Stimulated activated CD8-positive, alpha-beta memory T cell treated with anti-CD3 and anti-CD28 coated beads, Interleukin-7, amount 100 ng/mL, for 1 hour (primary cell): Measurements from ENCODE around the gene MYO10.

Experiments used
- DNase-seq, 2 donors: peaks; one replicate each; pipeline ENCODE4 v3.0.0-alpha.2; 2020; ENCODE audit warnings: low read depth in 2 of 2

The MYO10 gene

GRCh38 chr5:16709691-16710433 lies 226.2 kb downstream of the MYO10 start:
- no peak for DNase-seq

DNA sequence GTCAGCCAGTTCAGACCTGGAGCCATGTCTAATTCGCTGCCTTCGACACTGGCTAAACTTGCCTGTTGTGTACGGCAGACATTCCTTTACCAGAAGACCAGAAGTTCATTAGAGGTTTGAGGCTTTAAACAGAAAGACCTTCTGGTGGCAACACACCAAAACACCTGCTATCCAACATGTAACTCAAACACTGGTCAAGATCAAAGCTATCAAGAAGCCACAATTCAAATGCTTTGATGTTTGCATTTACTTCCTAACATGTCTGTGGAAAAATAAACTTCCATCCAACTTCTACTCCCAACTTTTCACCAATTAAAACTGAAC lies 228.3 kb downstream of the MYO10 start:
- no peak for DNase-seq

GRCh38 chr5:16707168-16707868 lies 228.8 kb downstream of the MYO10 start:
- DNase-seq: no peak

DNA sequence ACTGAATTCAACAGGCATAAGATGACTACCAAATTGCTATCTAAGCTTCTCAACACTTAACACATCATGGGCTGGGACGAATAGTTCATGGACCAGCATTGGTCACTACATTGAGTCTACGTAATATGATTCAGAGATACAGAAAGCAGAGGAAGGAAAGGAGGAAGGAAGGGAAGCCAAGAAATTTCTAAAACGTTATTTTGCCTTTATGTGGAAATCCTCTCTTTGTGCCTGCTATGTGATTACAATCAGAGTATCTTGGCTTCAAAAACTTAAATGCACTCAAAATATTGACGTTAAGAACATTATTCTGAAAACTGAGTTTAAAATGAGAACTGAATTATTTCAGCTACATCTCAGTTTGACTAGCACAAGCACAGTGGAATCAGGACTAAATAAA lies 231.1 kb downstream of the MYO10 start:
- DNase-seq: no peak

- no peak for DNase-seq
Measured at GRCh38 chr5:16702964-16703363, 233.1 kb downstream of the MYO10 start.

DNA sequence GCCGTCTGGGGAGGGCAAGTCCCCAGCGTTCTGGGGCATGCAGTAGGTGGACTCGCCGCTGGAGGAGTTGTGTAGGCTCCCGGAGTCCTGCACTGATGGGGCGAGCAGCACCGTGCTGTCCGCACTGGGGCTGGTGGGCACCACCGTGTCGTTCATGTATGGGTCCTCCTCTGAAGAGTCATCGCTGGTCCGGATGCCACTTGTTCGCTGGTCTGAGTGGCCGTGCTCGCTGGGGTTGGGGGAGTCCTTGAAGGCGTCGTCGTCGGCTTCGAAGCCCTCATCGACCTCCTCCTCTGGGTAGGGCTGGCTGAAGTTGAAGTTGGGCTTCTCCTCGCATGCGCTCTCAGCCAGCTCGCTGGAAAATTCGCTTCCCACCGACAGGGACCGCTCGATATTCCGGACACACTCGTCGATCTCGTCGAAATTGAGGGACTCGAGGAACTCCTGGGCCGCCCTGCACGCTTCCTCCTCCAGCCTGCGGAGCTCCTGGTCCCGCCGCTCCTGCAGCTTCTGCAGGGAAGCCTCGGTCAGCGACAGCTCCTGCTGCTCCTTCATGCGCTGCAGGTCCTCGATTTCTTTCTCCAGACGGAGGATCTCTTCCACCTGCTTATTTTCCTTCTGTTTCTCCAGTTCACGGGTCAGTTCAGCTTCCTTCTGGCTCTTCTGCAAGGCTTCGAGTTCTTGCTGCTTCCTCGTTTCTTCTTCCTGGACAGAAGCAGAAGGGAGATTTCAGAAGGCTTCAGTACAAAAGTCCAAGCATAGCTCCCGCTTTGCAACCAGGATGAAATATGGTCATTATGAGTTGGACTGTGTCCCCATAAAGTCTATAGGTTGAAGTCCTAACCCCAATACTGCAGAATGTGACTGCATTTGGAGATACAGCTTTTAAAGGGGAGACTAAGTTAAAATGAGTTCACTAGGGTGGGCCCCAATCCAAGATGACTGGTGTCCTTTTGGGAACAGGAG lies 234.7 kb downstream of the MYO10 start:
- DNase-seq: no peak

DNA sequence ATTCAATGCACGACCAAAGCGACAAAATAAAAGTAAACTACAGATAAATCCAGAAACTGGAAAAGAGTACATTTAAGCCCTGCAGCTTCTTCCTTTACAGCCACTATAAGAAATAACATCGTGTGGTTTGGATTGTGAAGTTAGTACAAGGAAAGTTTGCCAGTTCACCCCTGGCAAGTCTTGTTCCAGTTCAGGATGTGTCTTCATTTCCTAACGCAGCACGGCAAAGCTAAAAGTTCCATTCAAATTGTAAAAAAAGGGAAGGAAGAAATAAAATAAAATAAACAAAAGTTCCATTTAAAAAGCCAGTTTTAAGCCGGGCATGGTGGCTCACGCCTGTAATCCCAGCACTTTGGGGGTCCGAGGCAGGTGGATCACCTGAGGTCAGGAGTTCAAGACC lies 236.0 kb downstream of the MYO10 start:
- DNase-seq: no peak

DNA sequence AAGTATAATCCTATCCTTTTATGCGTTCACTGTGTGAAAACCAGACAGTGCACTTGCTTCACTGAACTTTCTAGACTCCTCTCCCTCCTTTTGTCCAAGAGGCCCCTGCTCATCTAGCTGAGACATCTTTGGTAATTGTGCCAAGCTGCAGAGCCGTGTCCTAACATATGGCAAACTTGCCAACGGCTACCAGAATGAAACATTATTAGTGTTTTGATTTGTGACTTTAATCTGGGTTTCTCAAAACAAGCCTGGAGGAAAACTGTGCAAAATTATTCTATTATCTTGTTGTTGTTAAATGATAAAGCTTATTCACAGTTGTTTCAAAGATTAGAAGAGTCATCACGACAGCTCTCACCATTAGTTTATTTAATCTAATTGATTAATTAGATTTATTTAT lies 240.3 kb downstream of the MYO10 start:
- no peak for DNase-seq

- no peak for DNase-seq
Measured at GRCh38 chr5:16693879-16694278, 242.2 kb downstream of the MYO10 start.

- DNase-seq: no peak
Measured at GRCh38 chr5:16691731-16692130, 244.4 kb downstream of the MYO10 start.

DNA sequence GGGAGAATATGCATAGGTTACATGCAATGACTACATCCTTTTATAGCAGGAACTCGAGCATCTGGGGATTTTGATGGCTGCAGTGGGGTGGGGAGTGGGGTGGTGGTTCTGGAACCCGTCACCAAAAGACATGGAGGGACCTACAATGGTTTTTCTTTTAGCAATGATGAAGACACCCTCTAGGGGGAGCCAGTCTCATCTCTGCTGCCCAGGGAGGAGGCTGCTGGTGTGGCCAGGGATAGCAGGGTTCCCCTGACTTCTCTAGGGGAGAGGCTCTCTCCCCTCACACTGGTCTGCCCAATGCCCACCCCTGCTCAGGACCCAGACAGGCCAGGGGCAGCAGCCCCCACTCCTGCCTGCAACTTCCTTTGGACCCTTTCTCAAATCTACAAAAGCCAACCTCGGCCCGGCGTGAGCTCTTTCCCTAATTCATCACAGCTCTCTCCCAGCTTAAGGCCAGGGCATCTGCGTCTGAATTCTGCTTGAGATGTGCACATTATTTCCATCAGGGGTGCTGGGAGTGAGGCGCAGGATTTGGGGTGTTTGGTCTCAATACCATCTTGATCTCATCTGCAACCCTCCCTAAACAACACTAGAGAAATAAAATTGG lies 245.7 kb downstream of the MYO10 start:
- no peak for DNase-seq

GRCh38 chr5:16687898-16688297 lies 248.2 kb downstream of the MYO10 start:
- DNase-seq: no peak

DNA sequence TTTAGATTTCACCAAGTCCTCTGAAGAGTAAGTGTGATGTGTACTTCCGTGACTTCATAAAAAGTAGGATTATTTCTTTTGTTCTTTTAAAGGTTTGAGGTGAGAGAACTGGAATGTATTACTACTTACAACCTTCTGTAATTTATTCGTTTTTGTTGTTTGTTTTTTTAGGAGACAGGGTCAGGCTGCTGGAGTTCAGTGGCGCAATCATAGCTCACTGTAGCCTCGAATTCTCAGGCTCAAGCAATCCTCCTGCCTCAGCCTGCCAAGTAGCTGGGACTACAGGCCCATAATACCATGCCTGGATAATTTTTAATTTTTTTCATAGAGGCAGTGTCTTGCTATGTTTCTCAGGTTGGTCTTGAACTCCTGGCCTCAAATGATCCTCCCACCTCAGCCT lies 251.0 kb downstream of the MYO10 start:
- no peak for DNase-seq

- DNase-seq: no peak
Measured at GRCh38 chr5:16681876-16682275, 254.2 kb downstream of the MYO10 start.

- DNase-seq: no peak
Measured at GRCh38 chr5:16679863-16680262, 256.2 kb downstream of the MYO10 start.

- no peak for DNase-seq
Measured at GRCh38 chr5:16679190-16679589, 256.9 kb downstream of the MYO10 start.

DNA sequence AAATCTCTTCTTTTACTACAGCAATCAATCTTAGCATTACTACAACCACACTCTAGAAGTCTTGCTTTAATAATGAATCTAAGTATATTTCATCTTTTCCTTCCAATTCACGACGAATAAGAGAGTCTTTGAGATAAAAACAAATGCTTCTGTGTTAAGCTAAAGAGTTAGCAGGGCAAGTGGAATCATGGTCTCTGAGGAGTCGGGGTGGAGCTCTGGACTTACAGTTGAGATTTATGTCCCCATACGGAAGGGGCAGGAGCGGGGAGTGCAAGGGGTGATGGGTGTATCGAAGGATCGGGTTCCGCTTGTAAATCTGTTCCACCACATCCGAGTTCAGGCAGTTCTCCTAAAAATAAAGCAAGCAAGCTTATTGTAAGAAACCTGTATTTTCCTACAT lies 260.3 kb downstream of the MYO10 start:
- DNase-seq: no peak

DNA sequence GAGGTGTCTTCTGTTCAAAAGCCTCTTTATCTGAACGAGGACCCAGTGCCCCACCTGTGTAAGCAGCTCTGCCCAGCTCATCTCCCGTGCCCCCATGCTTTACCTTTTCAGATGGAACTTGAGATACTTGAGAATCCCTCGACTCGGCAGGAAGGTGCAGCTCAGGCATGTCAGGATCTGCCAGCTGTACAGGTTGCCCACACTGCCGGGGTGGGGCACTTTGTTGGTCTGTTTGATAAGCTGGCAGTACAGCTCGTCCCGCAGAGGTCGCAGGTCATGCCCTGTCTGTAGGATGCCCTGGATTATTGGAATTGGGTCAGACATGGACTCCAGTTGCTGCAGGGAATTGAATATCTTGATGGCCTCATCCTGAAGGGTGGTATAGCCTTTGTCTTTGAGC lies 261.3 kb downstream of the MYO10 start:
- no peak for DNase-seq

- DNase-seq: no peak
Measured at GRCh38 chr5:16673241-16674201, 262.6 kb downstream of the MYO10 start.

GRCh38 chr5:16671208-16671607 lies 264.9 kb downstream of the MYO10 start:
- DNase-seq: no peak

- DNase-seq: no peak
Measured at GRCh38 chr5:16669776-16670175, 266.3 kb downstream of the MYO10 start.
